ENCODE results near the gene USP36. TPM values are rescaled to one million over a fixed set of nuclear protein-coding genes. Genes with fewer than 3 reads are reported as not detected.

The USP36 gene
- total RNA-seq = 17.7 and 17.8 TPM in 2 replicates

GRCh38 chr17:78840780-78841611 lies at the start of gene USP36:
USP36 (minus strand) TSS chr17:78840814; CDS start chr17:78836363, 4,451 bp downstream.

GRCh38 chr17:78781893-78782304 lies 58.7 kb downstream of the USP36 start, which contains the start of gene CYTH1:
CYTH1 (minus strand) TSS chr17:78782273; CDS start chr17:78782223, 50 bp downstream.

Other genes starting within 250 kb of the USP36 start
- 12.7 and 14.9 TPM in 2 replicates for gene CYTH1, start 58.5 kb downstream of the USP36 start, total RNA-seq
- gene CEP295NL, start 62.4 kb upstream of the USP36 start, total RNA-seq = 2.1 and 5.0 TPM in 2 replicates
- gene TIMP2, start 84.6 kb upstream of the USP36 start, total RNA-seq = 79.7 and 181 TPM in 2 replicates
- 171 and 185 TPM in 2 replicates for gene LGALS3BP, start 139.1 kb upstream of the USP36 start, total RNA-seq
- 41.7 and 42.1 TPM in 2 replicates for gene CANT1, start 168.9 kb upstream of the USP36 start, total RNA-seq
- gene C1QTNF1, start 183.4 kb upstream of the USP36 start, total RNA-seq = 138 and 208 TPM in 2 replicates
- 12.8 and 15.9 TPM in 2 replicates for gene ENGASE, start 234.0 kb upstream of the USP36 start, total RNA-seq

All from aortic smooth muscle cell (primary cell).